IMR-90 (cell line): Measurements from ENCODE around the gene EREG. TPM values are rescaled to one million over a fixed set of nuclear protein-coding genes. Genes with fewer than 3 reads are reported as not detected.
A peak's percentile ranks its signal among the peaks of the same experiment; 100 is the strongest.

Experiments
- ATAC-seq: fragments of 200-7000 bp; cut with Tn5 transposase; 2 replicates; pipeline ENCODE4 v1.9.1; 2020; ENCODE audit warnings: low read depth, mild to moderate bottlenecking, moderate library complexity
- BruUV-seq: library from RNA; stranded (reverse); fragments of 400-500 nt; replicated peaks from 2 replicates; lab custom pipeline; 2021; lab: Mats Ljungman, UMichigan
- CTCF ChIA-PET: fragments of 300-600 bp; formaldehyde crosslinking; extraction: SDS; loops from one replicate; lab custom pipeline; 2021; ENCODE audit warnings: antibody characterized with exemption; lab: Yijun Ruan, JAX
- POLR2A ChIA-PET: fragments of 300-600 bp; sonication (Branson Sonifier 250); formaldehyde crosslinking; loops from one replicate; lab custom pipeline; 2022; ENCODE audit warnings: antibody characterized with exemption; ENCODE audit not compliant: unreplicated experiment; lab: Charles Lee
- DNase-seq: peaks from one replicate; pipeline ENCODE4 v3.0.0; 2013
- H2AFZ ChIP-seq: replicated peaks from 2 replicates; pipeline ENCODE3; 2013; ENCODE audit warnings: low read length, mild to moderate bottlenecking; ENCODE audit not compliant: poor library complexity
- H2AK5ac ChIP-seq: 2 replicates; pipeline ENCODE4 v1.6.1; 2013; ENCODE audit warnings: low read depth, low read length, inconsistent platforms
- H2AK9ac ChIP-seq: replicated peaks from 2 replicates; pipeline ENCODE3; 2013; ENCODE audit warnings: mild to moderate bottlenecking, low read depth, low read length, moderate library complexity; ENCODE audit not compliant: poor library complexity
- H2BK120ac ChIP-seq: 2 replicates; pipeline ENCODE4 v1.6.1; 2013; ENCODE audit warnings: low read depth, low read length, inconsistent platforms
- H2BK15ac ChIP-seq: 3 replicates; pipeline ENCODE4 v1.6.1; 2013; ENCODE audit warnings: low read depth, low read length, inconsistent platforms
- H2BK20ac ChIP-seq: 2 replicates; pipeline ENCODE4 v1.6.1; 2013; ENCODE audit warnings: low read depth, mild to moderate bottlenecking, inconsistent platforms, low read length, moderate library complexity
- H2BK5ac ChIP-seq: 2 replicates; pipeline ENCODE4 v1.6.1; 2013; ENCODE audit warnings: mild to moderate bottlenecking, low read depth, low read length, inconsistent platforms; ENCODE audit not compliant: poor library complexity, severe bottlenecking
- H3K14ac ChIP-seq: replicated peaks from 2 replicates; pipeline ENCODE4 v1.6.1; 2013; ENCODE audit warnings: low read depth, low read length, inconsistent platforms
- H3K18ac ChIP-seq: 2 replicates; pipeline ENCODE4 v1.6.1; 2013; ENCODE audit warnings: low read depth, low read length, control low read depth
- H3K23ac ChIP-seq: 2 replicates; pipeline ENCODE4 v1.6.1; 2013; ENCODE audit warnings: low read depth, low read length, inconsistent platforms
- H3K27ac ChIP-seq: 2 replicates; pipeline ENCODE4 v1.5.1; 2013; ENCODE audit warnings: mild to moderate bottlenecking, control low read depth, low read length; ENCODE audit not compliant: insufficient read depth
- H3K27me3 ChIP-seq: 2 replicates; pipeline ENCODE4 v1.6.1; 2013; ENCODE audit warnings: low read length; ENCODE audit not compliant: control insufficient read depth, insufficient read depth
- H3K36me3 ChIP-seq: 2 replicates; pipeline ENCODE4 v1.6.1; 2013; ENCODE audit warnings: low read length, mixed read lengths; ENCODE audit not compliant: control insufficient read depth, insufficient read depth
- H3K4ac ChIP-seq: 2 replicates; pipeline ENCODE4 v1.6.1; 2013; ENCODE audit warnings: low read depth, low read length, inconsistent platforms
- H3K4me1 ChIP-seq: 2 replicates; pipeline ENCODE4 v1.6.1; 2013; ENCODE audit warnings: low read length, mixed read lengths; ENCODE audit not compliant: control insufficient read depth, insufficient read depth
- H3K4me2 ChIP-seq: 2 replicates; pipeline ENCODE4 v1.6.1; 2013; ENCODE audit warnings: low read depth, mild to moderate bottlenecking, control low read depth, low read length, moderate library complexity
- H3K4me3 ChIP-seq: 2 replicates; pipeline ENCODE4 v1.5.1; 2013; ENCODE audit warnings: low read depth, mild to moderate bottlenecking, control low read depth, low read length, moderate library complexity; ENCODE audit not compliant: insufficient read depth
- H3K56ac ChIP-seq: 2 replicates; pipeline ENCODE4 v1.6.1; 2013; ENCODE audit warnings: low read length, inconsistent platforms; ENCODE audit not compliant: insufficient read depth; ENCODE audit errors: extremely low read depth
- H3K79me1 ChIP-seq, 2 experiments: 2 replicates each; pipeline ENCODE4 v1.6.1; 2013; ENCODE audit warnings: low read length in 2 of 2, inconsistent platforms in 1 of 2, low read depth in 1 of 2
- H3K9ac ChIP-seq: 2 replicates; pipeline ENCODE4 v1.6.1; 2013; ENCODE audit warnings: low read depth, low read length, control low read depth
- H3K9me1 ChIP-seq: 2 replicates; pipeline ENCODE4 v1.6.1; 2013; ENCODE audit warnings: low read length, inconsistent platforms; ENCODE audit not compliant: insufficient read depth
- H3K9me3 ChIP-seq: 2 replicates; pipeline ENCODE4 v1.6.1; 2013; ENCODE audit warnings: low read length; ENCODE audit not compliant: control insufficient read depth, insufficient read depth
- H4K20me1 ChIP-seq: 2 replicates; pipeline ENCODE4 v1.6.1; 2013; ENCODE audit warnings: low read length, inconsistent platforms; ENCODE audit not compliant: insufficient read depth
- H4K5ac ChIP-seq: 2 replicates; pipeline ENCODE4 v1.6.1; 2013; ENCODE audit warnings: mild to moderate bottlenecking, low read depth, low read length, control low read depth
- H4K8ac ChIP-seq, 2 experiments: 2 replicates each; pipeline ENCODE4 v1.6.1; 2013; ENCODE audit warnings: low read depth in 2 of 2, low read length in 2 of 2, control low read depth in 1 of 2, inconsistent platforms in 1 of 2
- H4K91ac ChIP-seq: 2 replicates; pipeline ENCODE4 v1.6.1; 2013; ENCODE audit warnings: low read depth, low read length, inconsistent platforms; ENCODE audit not compliant: insufficient read depth
- BHLHE40 ChIP-seq: fragments of 150-350 bp; IDR thresholded peaks from 2 replicates; pipeline ENCODE4 v1.6.1; 2016; ENCODE audit warnings: mild to moderate bottlenecking, low read depth, low read length
- CEBPB ChIP-seq: IDR thresholded peaks from 2 replicates; pipeline ENCODE4 v1.6.1; 2012; ENCODE audit warnings: low read depth, low read length, improper control_type of control experiment
- CHD1 ChIP-seq: IDR thresholded peaks from 2 replicates; pipeline ENCODE4 v1.6.1; 2012; ENCODE audit warnings: low read depth, low read length, improper control_type of control experiment
- CTCF ChIP-seq: conservative IDR thresholded peaks from 2 replicates; pipeline ENCODE4 v1.5.1; 2012; ENCODE audit warnings: mild to moderate bottlenecking, low read depth, low read length, improper control_type of control experiment
- FOS ChIP-seq: fragments of 150-350 bp; IDR thresholded peaks from 2 replicates; pipeline ENCODE4 v1.6.1; 2016; ENCODE audit warnings: low read depth, low read length
- MAFK ChIP-seq: IDR thresholded peaks from 2 replicates; pipeline ENCODE4 v1.6.1; 2012; ENCODE audit warnings: low read depth, low read length, improper control_type of control experiment
- MAZ ChIP-seq: IDR thresholded peaks from 2 replicates; pipeline ENCODE4 v1.6.1; 2012; ENCODE audit warnings: low read depth, mild to moderate bottlenecking, low read length, improper control_type of control experiment, moderate library complexity, borderline replicate concordance
- MXI1 ChIP-seq: IDR thresholded peaks from 2 replicates; pipeline ENCODE4 v1.6.1; 2012; ENCODE audit warnings: low read depth, mild to moderate bottlenecking, low read length, moderate library complexity, borderline replicate concordance
- NFE2L2 ChIP-seq: fragments of 150-350 bp; IDR thresholded peaks from 2 replicates; pipeline ENCODE4 v1.6.1; 2016; ENCODE audit warnings: low read depth, mild to moderate bottlenecking, low read length
- POLR2A ChIP-seq: IDR thresholded peaks from 2 replicates; pipeline ENCODE4 v1.6.1; 2012; ENCODE audit warnings: mild to moderate bottlenecking, low read depth, low read length
- RAD21 ChIP-seq: IDR thresholded peaks from 2 replicates; pipeline ENCODE4 v1.6.1; 2012; ENCODE audit warnings: low read length, improper control_type of control experiment
- RCOR1 ChIP-seq: IDR thresholded peaks from 2 replicates; pipeline ENCODE4 v1.6.1; 2012; ENCODE audit warnings: mild to moderate bottlenecking, low read length, improper control_type of control experiment; ENCODE audit not compliant: insufficient replicate concordance
- RFX5 ChIP-seq: IDR thresholded peaks from 2 replicates; pipeline ENCODE4 v1.8.0; 2012; ENCODE audit warnings: low read depth, mild to moderate bottlenecking, low read length, moderate library complexity
- SMC3 ChIP-seq: fragments of 150-350 bp; IDR thresholded peaks from 2 replicates; pipeline ENCODE4 v1.6.1; 2016; ENCODE audit warnings: low read depth, mild to moderate bottlenecking, antibody characterized with exemption, low read length, moderate library complexity
- WGBS, 2 experiments: methylation state at CpG; one replicate each; pipeline versions ENCODE4 v1.1.5 to v1.1.7; 2013; ENCODE audit warnings: missing lambda C conversion rate in 2 of 2; ENCODE audit not compliant: insufficient read length in 1 of 2; ENCODE audit errors: extremely low coverage in 2 of 2; 5-methylcytosine and 5-hydroxymethylcytosine counted together
- dilution Hi-C: fragments of 300-500 bp; cut with HindIII; formaldehyde crosslinking; loops from one replicate; pipeline ENCODE4 v1.14.3; 2018; ENCODE audit warnings: low sequenced_read_pairs; ENCODE audit not compliant: unreplicated experiment
- in situ Hi-C: fragments of 300-500 bp; cut with MboI; formaldehyde crosslinking; loops from 3 replicates; pipeline ENCODE4 v1.14.3; 2019; ENCODE audit warnings: low sequenced_read_pairs, inconsistent platforms, mixed read lengths
- intact Hi-C: fragments of 100-400 bp; cut with micrococcal nuclease; formaldehyde crosslinking; loops from 2 replicates; pipeline ENCODE4 v1.10.0; 2022
- polyA plus RNA-seq, 3 experiments: library from polyadenylated mRNA; depleted of rRNA; stranded (reverse); fragments of >200 nt; gene quantifications; 2 replicates each; pipeline ENCODE4 v1.2.3, GENCODE V29; 2012; ENCODE audit warnings: low replicate concordance in 1 of 3
- total RNA-seq: library from RNA; depleted of rRNA; stranded (reverse); fragments of >200 nt; gene quantifications from 2 replicates; pipeline ENCODE4 v1.2.3, GENCODE V29; 2012
- TF ChIP-seq, protein P1 (sequence below): fragments of 150-350 bp; IDR thresholded peaks from 2 replicates; pipeline ENCODE4 v1.6.1; 2017; ENCODE audit warnings: mild to moderate bottlenecking, antibody characterized with exemption, low read length, low read depth
- TF ChIP-seq, protein P2 (sequence below): fragments of 150-350 bp; IDR thresholded peaks from 2 replicates; pipeline ENCODE4 v1.6.1; 2016; ENCODE audit warnings: low read depth, mild to moderate bottlenecking, low read length, moderate library complexity, borderline replicate concordance

Gene EREG
- total and polyA plus RNA-seq, 2 of the 4 experiments (the other 2 are of a cell fraction) = 0.26 to 0.36 TPM

DNA sequence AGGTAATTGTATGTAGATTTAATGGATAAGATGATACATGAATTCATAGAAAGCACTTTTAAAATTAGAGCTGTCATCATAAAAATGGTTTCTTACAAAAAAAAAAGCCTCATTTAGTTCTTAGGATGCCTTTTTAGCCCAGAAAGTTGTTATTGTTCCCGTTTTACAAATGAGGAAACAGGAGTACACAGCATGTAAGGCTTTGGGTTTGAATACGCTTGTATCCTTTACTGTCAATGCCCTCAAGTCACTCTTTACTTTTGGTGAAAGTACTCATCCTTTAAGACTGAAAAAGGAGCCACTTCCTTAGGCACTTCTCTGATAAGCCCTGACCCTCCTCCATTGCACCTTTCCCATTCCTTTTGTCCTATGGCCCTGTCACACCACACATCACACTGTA, 4.9 kb downstream of the EREG start:
- no peaks in the 10 kb centered on the region for H3K9me1 ChIP-seq
- H3K4ac ChIP-seq = no peak overlapping the region
- no peak overlapping the region for H3K27ac ChIP-seq
- no peak overlapping the region for H3K4me3 ChIP-seq
- in situ Hi-C loops (loop anchor here (5.0 kb wide), 1 partner anchor 302 kb away; no protein-coding TSS in a partner anchor), dilution Hi-C loops (no loop called here), intact Hi-C loops (loop anchor here (2.0 kb wide), 1 partner anchor 49 kb away; no protein-coding TSS in a partner anchor)
- no peak overlapping the region for H2BK20ac ChIP-seq
- peak overlapping the region; percentile 30; the same call in 1 of the 2 replicates for H2BK120ac ChIP-seq
- H3K79me1 ChIP-seq = no peaks in the 10 kb centered on the region
- BruUV-seq = no TSS peak
- no peaks in the 10 kb centered on the region for H3K9me3 ChIP-seq
- H4K8ac ChIP-seq = no peak overlapping the region
- no peak overlapping the region for H3K4me2 ChIP-seq
- POLR2A ChIA-PET = no interaction called here
- no peak overlapping the region for H2AK5ac ChIP-seq
- no peak overlapping the region for H3K18ac ChIP-seq
- DNase-seq = no peak
- no peak overlapping the region for H4K5ac ChIP-seq
- WGBS, 2 experiments = no CpG with 5 or more reads among the region's 2 CpGs
- CTCF ChIA-PET = interaction anchor here (0.7 to 2.2 kb wide), 5 partner anchors 10 to 306 kb away, joined by 4 to 15 read pairs (median 5); no protein-coding TSS in a partner anchor
- no peak overlapping the region for H2BK15ac ChIP-seq
- H2AK9ac ChIP-seq = no peak overlapping the region
- no peak overlapping the region for H2BK5ac ChIP-seq
- TF ChIP-seq, protein P1, sequence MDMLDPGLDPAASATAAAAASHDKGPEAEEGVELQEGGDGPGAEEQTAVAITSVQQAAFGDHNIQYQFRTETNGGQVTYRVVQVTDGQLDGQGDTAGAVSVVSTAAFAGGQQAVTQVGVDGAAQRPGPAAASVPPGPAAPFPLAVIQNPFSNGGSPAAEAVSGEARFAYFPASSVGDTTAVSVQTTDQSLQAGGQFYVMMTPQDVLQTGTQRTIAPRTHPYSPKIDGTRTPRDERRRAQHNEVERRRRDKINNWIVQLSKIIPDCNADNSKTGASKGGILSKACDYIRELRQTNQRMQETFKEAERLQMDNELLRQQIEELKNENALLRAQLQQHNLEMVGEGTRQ = no peak
- TF ChIP-seq RAD21 (no peak), CHD1 (no peak), SMC3 (no peak), CEBPB (no peak), BHLHE40 (no peak), CTCF (no peak), MXI1 (no peak), FOS (no peak), RFX5 (no peak), NFE2L2 (no peak), RCOR1 (no peak), POLR2A (no peak), MAFK (no peak), MAZ (no peak)
- TF ChIP-seq, protein P2, sequence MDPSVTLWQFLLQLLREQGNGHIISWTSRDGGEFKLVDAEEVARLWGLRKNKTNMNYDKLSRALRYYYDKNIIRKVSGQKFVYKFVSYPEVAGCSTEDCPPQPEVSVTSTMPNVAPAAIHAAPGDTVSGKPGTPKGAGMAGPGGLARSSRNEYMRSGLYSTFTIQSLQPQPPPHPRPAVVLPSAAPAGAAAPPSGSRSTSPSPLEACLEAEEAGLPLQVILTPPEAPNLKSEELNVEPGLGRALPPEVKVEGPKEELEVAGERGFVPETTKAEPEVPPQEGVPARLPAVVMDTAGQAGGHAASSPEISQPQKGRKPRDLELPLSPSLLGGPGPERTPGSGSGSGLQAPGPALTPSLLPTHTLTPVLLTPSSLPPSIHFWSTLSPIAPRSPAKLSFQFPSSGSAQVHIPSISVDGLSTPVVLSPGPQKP = no peak
- H4K91ac ChIP-seq = no peak overlapping the region
- no peaks in the 10 kb centered on the region for H3K4me1 ChIP-seq
- no peaks in the 10 kb centered on the region; the same call in 1 of the 2 replicates for H3K36me3 ChIP-seq
- no peaks in the 10 kb centered on the region for H3K27me3 ChIP-seq
- no peak overlapping the region for H3K56ac ChIP-seq
- H3K23ac ChIP-seq = no peak overlapping the region
- no peak overlapping the region for H3K14ac ChIP-seq
- peak overlapping the region; percentile 16 for H2AFZ ChIP-seq
- H4K20me1 ChIP-seq = no peaks in the 10 kb centered on the region
- no peak overlapping the region for H3K9ac ChIP-seq
- no peak for ATAC-seq
